Endothelial cell of umbilical vein (primary cell): Measurements from ENCODE around the gene R3HDM1. TPM values are rescaled to one million over a fixed set of nuclear protein-coding genes. Genes with fewer than 3 reads are reported as not detected.
A peak's percentile ranks its signal among the peaks of the same experiment; 100 is the strongest.

Source experiments
- BruUV-seq: library from RNA; stranded (reverse); fragments of 400-500 nt; replicated peaks from 2 replicates; lab custom pipeline; 2021; lab: Mats Ljungman, UMichigan
- CTCF ChIA-PET: fragments of 300-600, 350-600 bp; sonication (Branson Sonifier 250); formaldehyde crosslinking; loops from one replicate; lab custom pipeline; 2021; ENCODE audit warnings: antibody characterized with exemption, inconsistent platforms; lab: Charles Lee
- POLR2A ChIA-PET: fragments of 300-600, 350-600 bp; sonication (Branson Sonifier 250); formaldehyde crosslinking; loops from one replicate; lab custom pipeline; 2021; ENCODE audit warnings: antibody characterized with exemption, inconsistent platforms; lab: Charles Lee
- DNase-seq: peaks from one replicate; pipeline ENCODE4 v3.0.0-alpha.2; 2011; ENCODE audit warnings: low read depth, low spot score
- FAIRE-seq: peaks from 2 replicates; lab custom pipeline; 2011; peaks lifted over from hg19 to GRCh38; lab: Jason Lieb, UNC
- H2AFZ ChIP-seq: 2 replicates; pipeline ENCODE4 v1.6.0; 2012; ENCODE audit warnings: low read depth, low read length, control low read depth, inconsistent platforms
- H3K27ac ChIP-seq: 2 replicates; pipeline ENCODE4 v1.5.1; 2011; ENCODE audit warnings: low read depth, mild to moderate bottlenecking, control low read depth, low read length, moderate library complexity; ENCODE audit not compliant: insufficient read depth
- H3K27me3 ChIP-seq, 2 experiments: 2 replicates each; pipeline versions ENCODE4 v1.6.0 to v1.6.1; 2011; ENCODE audit warnings: low read length in 2 of 2, mixed read lengths in 1 of 2; ENCODE audit not compliant: control insufficient read depth in 2 of 2, insufficient read depth in 2 of 2
- H3K36me3 ChIP-seq, 2 experiments: 2 replicates in 1 of 2; 3 replicates in 1 of 2; pipeline ENCODE4 v1.5.1; 2011; ENCODE audit warnings: low read length in 2 of 2, mild to moderate bottlenecking in 1 of 2, moderate library complexity in 1 of 2; ENCODE audit not compliant: control insufficient read depth in 2 of 2, insufficient read depth in 2 of 2; ENCODE audit errors: extremely low read depth in 1 of 2
- H3K4me1 ChIP-seq: 3 replicates; pipeline ENCODE4 v1.5.1; 2011; ENCODE audit warnings: mild to moderate bottlenecking, low read length; ENCODE audit not compliant: control insufficient read depth, insufficient read depth; ENCODE audit errors: extremely low read depth
- H3K4me2 ChIP-seq: 2 replicates; pipeline ENCODE4 v1.6.1; 2011; ENCODE audit warnings: low read length, control low read depth, mixed read lengths; ENCODE audit not compliant: insufficient read depth
- H3K4me3 ChIP-seq, 3 experiments: fragments of 200-600 bp in 1 of 3; sonication (generic), shearing (Covaris generic) in 1 of 3; replicated peaks in 1 of 3; 2 replicates each; pipeline ENCODE4 v1.5.1; 2011 to 2016; ENCODE audit warnings: control low read depth in 3 of 3, low read length in 3 of 3, mild to moderate bottlenecking in 2 of 3, inconsistent platforms in 1 of 3, low read depth in 1 of 3, moderate library complexity in 1 of 3; ENCODE audit not compliant: insufficient read depth in 1 of 3
- H3K79me2 ChIP-seq: 2 replicates; pipeline ENCODE4 v1.6.0; 2012; ENCODE audit warnings: low read length, inconsistent platforms; ENCODE audit not compliant: control insufficient read depth, insufficient read depth
- H3K9ac ChIP-seq: replicated peaks from 2 replicates; pipeline ENCODE3; 2011; ENCODE audit warnings: low read length, control low read depth; ENCODE audit not compliant: insufficient read depth; ENCODE audit errors: extremely low read depth
- H3K9me1 ChIP-seq: replicated peaks from 3 replicates; pipeline ENCODE4 v1.6.0; 2011; ENCODE audit warnings: mild to moderate bottlenecking, low read length; ENCODE audit not compliant: control insufficient read depth, insufficient read depth; ENCODE audit errors: extremely low read depth
- H3K9me3 ChIP-seq: replicated peaks from 2 replicates; pipeline ENCODE4 v1.5.1; 2012; ENCODE audit warnings: low read length, inconsistent platforms; ENCODE audit not compliant: control insufficient read depth, insufficient read depth
- H4K20me1 ChIP-seq: replicated peaks from 2 replicates; pipeline ENCODE3; 2011; ENCODE audit warnings: mild to moderate bottlenecking, low read length; ENCODE audit not compliant: control insufficient read depth, insufficient read depth; ENCODE audit errors: extremely low read depth
- EZH2 ChIP-seq: IDR thresholded peaks from 2 replicates; pipeline ENCODE4 v1.6.1; 2012; ENCODE audit warnings: borderline replicate concordance, low read depth, mild to moderate bottlenecking, moderate library complexity, low read length, inconsistent platforms; ENCODE audit not compliant: severe bottlenecking
- FOS ChIP-seq: IDR thresholded peaks from 2 replicates; pipeline ENCODE4 v1.6.1; 2011; ENCODE audit warnings: mild to moderate bottlenecking, low read length, moderate library complexity, borderline replicate concordance; ENCODE audit not compliant: insufficient read depth
- JUN ChIP-seq: IDR thresholded peaks from 2 replicates; pipeline ENCODE4 v1.6.1; 2011; ENCODE audit warnings: borderline replicate concordance, low read depth; ENCODE audit not compliant: insufficient read length, insufficient read depth
- dilution Hi-C: fragments of 300-500 bp; cut with MboI; formaldehyde crosslinking; loops from one replicate; pipeline ENCODE4 v1.15.0; 2019; ENCODE audit warnings: low sequenced_read_pairs; ENCODE audit not compliant: extremely low pct_ligation_motif_present
- intact Hi-C: fragments of 100-400 bp; cut with micrococcal nuclease; formaldehyde crosslinking; loops from one replicate; pipeline ENCODE4 v1.10.0; 2022
- microRNA counts: library from miRNA; unstranded; fragments of <30 nt; microRNA quantifications from one replicate; lab custom pipeline; 2016
- microRNA-seq: library from miRNA; unstranded; fragments of <30 nt; microRNA quantifications from one replicate; pipeline ENCODE4 v1.2.0, GENCODE V29; 2021; ENCODE audit warnings: borderline number of aligned reads, borderline replicate concordance
- polyA plus RNA-seq, 4 experiments: library from polyadenylated mRNA; depleted of rRNA in 3 of 4; stranded (reverse) in 3 of 4; unstranded in 1 of 4; fragments of >200 nt; gene quantifications; 2 replicates each; pipeline versions ENCODE4 v1.2.1 to v1.2.3, GENCODE V29; 2011 to 2012; ENCODE audit warnings: missing spikeins in 1 of 4
- small RNA-seq: library from RNA; depleted of rRNA; stranded (forward); fragments of <200 nt; gene quantifications from one replicate; pipeline ENCODE3, GENCODE V24; 2012; ENCODE audit warnings: low replicate concordance, low read depth; ENCODE audit not compliant: insufficient read depth, insufficient read length
- total RNA-seq: library from RNA; stranded (reverse); gene quantifications from 2 replicates; pipeline ENCODE4 v1.2.3, GENCODE V29; 2021

R3HDM1 gene
- total and polyA plus RNA-seq, 2 donors (not counting 3 experiments of a cell fraction or from before 2014, with no cell fraction given), result 36.6 to 61.8 TPM

GRCh38 chr2:135773917-135774316 lies 242.6 kb downstream of the R3HDM1 start:
- Histone ChIP-seq H3K9ac (no peak overlapping the region), H3K79me2 (peaks cover 5% of the 10 kb centered on the region), H3K4me3 (no peak overlapping the region), H4K20me1 (no peaks in the 10 kb centered on the region), H3K27me3 (no peaks in the 10 kb centered on the region), H3K4me2 (peak overlapping the region; percentile 55), H3K9me3 (no peaks in the 10 kb centered on the region), H3K36me3 (peaks cover 36 to 40% of the 10 kb centered on the region in 2 experiments), H3K27ac (peak overlapping the region; percentile 83), H3K4me1 (peaks cover 14% of the 10 kb centered on the region), H2AFZ (no peak overlapping the region), H3K9me1 (no peaks in the 10 kb centered on the region)
- FAIRE-seq (peak; percentile 53), DNase-seq (peak; percentile 71)
- TF ChIP-seq JUN (peak; percentile 99), FOS (peak; percentile 78), EZH2 (no peak)
- intact Hi-C loops, result no loop called here
- ChIA-PET CTCF (interaction anchor here (0.7 to 2.2 kb wide), 8 partner anchors 11 to 64 kb away, joined by 3 to 12 read pairs (median 3); no protein-coding TSS in a partner anchor), POLR2A (no interaction called here)
- no TSS peak for BruUV-seq
- dilution Hi-C loops, result no loop called here

MicroRNA genes within 50 kb of the gene (microRNA counts, 767-probe panel; counts per million panel counts)
- microRNA hsa-miR-128 (lab: Ali Mortazavi, UCI), result 723 counts per million, percentile 96 among the panel's probes with 10 or more counts

Small RNAs within 50 kb of the gene (microRNA-seq; reads per million reads assigned to microRNA genes)
- gene MIR128-1, result 59.9 reads per million, percentile 51 among the genes with 10 or more reads in this experiment

Small RNAs within 50 kb of the gene (small RNA-seq; reads per million reads assigned to genes)
- gene MIR128-1 (1.5 reads per million), gene RNU6-512P (not detected)

Other genes with a start within 250 kb of the R3HDM1 start
- gene ZRANB3, start 266 bp upstream of the R3HDM1 start, total RNA-seq, result 6.0 and 7.9 TPM in 2 replicates
- 2.0 and 2.2 TPM in 2 replicates for gene ZRANB3, start 266 bp upstream of the R3HDM1 start, polyA plus RNA-seq
- 103 and 108 TPM in 2 replicates for gene UBXN4, start 210.4 kb downstream of the R3HDM1 start, total RNA-seq
- 31.3 and 40.8 TPM in 2 replicates for gene UBXN4, start 210.4 kb downstream of the R3HDM1 start, polyA plus RNA-seq